Chondrocyte (in vitro differentiated cells): ENCODE results near the gene NXPE2. TPM values are rescaled to one million over a fixed set of nuclear protein-coding genes. Genes with fewer than 3 reads are reported as not detected.

ENCODE experiments used
- DNase-seq: peaks from one replicate; pipeline ENCODE4 v3.0.0; 2021; ENCODE audit warnings: mixed read lengths, low spot score
- H3K27ac Mint-ChIP-seq: one replicate; pipeline ENCODE4 v1.8.0; 2021; ENCODE audit warnings: mild to moderate bottlenecking, moderate library complexity, mixed read lengths; ENCODE audit not compliant: unreplicated experiment
- H3K27me3 Mint-ChIP-seq: 2 replicates; pipeline ENCODE4 v1.8.0; 2021; ENCODE audit warnings: low read depth, mixed read lengths
- H3K36me3 Mint-ChIP-seq: 2 replicates; pipeline ENCODE4 v1.8.0; 2021; ENCODE audit warnings: low read depth, mixed read lengths
- H3K4me1 Mint-ChIP-seq: 2 replicates; pipeline ENCODE4 v1.8.0; 2021; ENCODE audit warnings: low read depth, mild to moderate bottlenecking, mixed read lengths
- H3K4me3 Mint-ChIP-seq: one replicate; pipeline ENCODE4 v1.8.0; 2021; ENCODE audit warnings: mild to moderate bottlenecking, moderate library complexity, mixed read lengths; ENCODE audit not compliant: unreplicated experiment
- H3K9me3 Mint-ChIP-seq: 2 replicates; pipeline ENCODE4 v1.8.0; 2021; ENCODE audit warnings: low read depth, mixed read lengths
- CTCF ChIP-seq: fragments of 200-600 bp; sonication (generic); IDR thresholded peaks from 2 replicates; pipeline ENCODE4 v1.5.0; 2021; ENCODE audit warnings: antibody characterized with exemption, mild to moderate bottlenecking, moderate library complexity
- total RNA-seq: library from RNA; stranded (reverse); gene quantifications from 3 replicates; pipeline ENCODE4 v1.2.1, GENCODE V29; 2021

The NXPE2 gene
- total RNA-seq, 1 donor from 2014 or later: not detected

- Mint-ChIP-seq H3K4me1 (no peaks in the 10 kb centered on the region), H3K4me3 (no peak overlapping the region), H3K9me3 (peaks cover 15% of the 10 kb centered on the region), H3K36me3 (peaks cover 3% of the 10 kb centered on the region), H3K27me3 (no peaks in the 10 kb centered on the region), H3K27ac (no peak overlapping the region)
- no peak for TF ChIP-seq CTCF
- no peak for DNase-seq
Observed at GRCh38 chr11:114683007-114683406, 4.7 kb downstream of the NXPE2 start.

- no peaks in the 10 kb centered on the region for H3K27me3 Mint-ChIP-seq
- DNase-seq: no peak
- no peaks in the 10 kb centered on the region for H3K4me1 Mint-ChIP-seq
- no peak overlapping the region for H3K4me3 Mint-ChIP-seq
- H3K36me3 Mint-ChIP-seq: peaks cover 3% of the 10 kb centered on the region
- TF ChIP-seq CTCF: no peak
- no peak overlapping the region for H3K27ac Mint-ChIP-seq
- H3K9me3 Mint-ChIP-seq: peaks cover 18% of the 10 kb centered on the region
Observed at GRCh38 chr11:114684636-114685035, 6.3 kb downstream of the NXPE2 start.

- Mint-ChIP-seq H3K27ac (no peak overlapping the region), H3K9me3 (peaks cover 18% of the 10 kb centered on the region), H3K27me3 (no peaks in the 10 kb centered on the region), H3K4me3 (no peak overlapping the region), H3K36me3 (peaks cover 3% of the 10 kb centered on the region), H3K4me1 (no peaks in the 10 kb centered on the region)
- no peak for DNase-seq
- no peak for TF ChIP-seq CTCF
Observed at GRCh38 chr11:114685097-114685496, 6.8 kb downstream of the NXPE2 start.

- no peak for DNase-seq
- H3K9me3 Mint-ChIP-seq: peaks cover 9% of the 10 kb centered on the region
- no peak overlapping the region for H3K27ac Mint-ChIP-seq
- no peaks in the 10 kb centered on the region for H3K4me1 Mint-ChIP-seq
- TF ChIP-seq CTCF: no peak
- H3K27me3 Mint-ChIP-seq: no peaks in the 10 kb centered on the region
- H3K4me3 Mint-ChIP-seq: no peak overlapping the region
- peaks cover under 1% of the 10 kb centered on the region for H3K36me3 Mint-ChIP-seq
Observed at GRCh38 chr11:114705280-114706024, 27.1 kb downstream of the NXPE2 start.

GRCh38 chr11:114709960-114710359 is 31.6 kb downstream of the NXPE2 start:
- no peaks in the 10 kb centered on the region for H3K27me3 Mint-ChIP-seq
- TF ChIP-seq CTCF: no peak
- H3K4me3 Mint-ChIP-seq: no peak overlapping the region
- peaks cover 26% of the 10 kb centered on the region for H3K9me3 Mint-ChIP-seq
- no peak for DNase-seq
- H3K4me1 Mint-ChIP-seq: no peaks in the 10 kb centered on the region
- H3K27ac Mint-ChIP-seq: no peak overlapping the region
- H3K36me3 Mint-ChIP-seq: peaks cover 2% of the 10 kb centered on the region
